Skeletal muscle satellite cell (primary cell): ENCODE measurements around the gene EHBP1L1.

Source experiments
- H3K27me3 ChIP-seq: 2 replicates; pipeline ENCODE4 v1.7.0; 2013; ENCODE audit warnings: low read length; ENCODE audit not compliant: control insufficient read depth, insufficient read depth
- H3K36me3 ChIP-seq: 2 replicates; pipeline ENCODE4 v1.7.0; 2013; ENCODE audit warnings: mild to moderate bottlenecking, control low read depth, low read length; ENCODE audit not compliant: insufficient read depth
- H3K4me1 ChIP-seq: 2 replicates; pipeline ENCODE4 v1.7.0; 2013; ENCODE audit warnings: low read length; ENCODE audit not compliant: control insufficient read depth, insufficient read depth
- H3K4me2 ChIP-seq: 2 replicates; pipeline ENCODE4 v1.7.0; 2013; ENCODE audit warnings: mild to moderate bottlenecking, low read length
- H3K4me3 ChIP-seq: 2 replicates; pipeline ENCODE4 v1.7.0; 2013; ENCODE audit warnings: low read length
- H3K9ac ChIP-seq: 2 replicates; pipeline ENCODE4 v1.7.0; 2013; ENCODE audit warnings: mild to moderate bottlenecking, low read depth, low read length, moderate library complexity
- H3K9me3 ChIP-seq: replicated peaks from 2 replicates; pipeline ENCODE4 v1.7.0; 2013; ENCODE audit warnings: mild to moderate bottlenecking, control low read depth, low read length

The EHBP1L1 gene

DNA sequence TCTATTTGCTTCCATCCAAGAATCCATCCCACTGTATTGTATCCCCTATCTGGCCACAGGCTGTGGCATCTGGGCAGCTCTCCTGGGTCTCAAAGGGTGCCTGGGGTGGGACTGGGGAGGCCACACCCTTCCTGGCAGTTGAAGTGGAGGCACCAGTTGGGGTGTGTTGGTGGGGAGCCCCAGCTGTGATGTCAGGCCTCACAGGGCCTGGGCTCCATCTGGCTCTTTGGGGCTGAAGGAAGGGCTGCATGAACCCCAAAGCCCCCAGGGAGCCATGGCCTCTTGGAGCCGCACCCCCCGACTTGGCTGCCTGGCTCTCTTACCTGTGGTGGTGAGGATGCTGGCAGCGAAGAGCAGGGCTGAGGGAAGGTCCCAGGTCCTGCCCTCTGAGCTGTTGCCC, 19.3 kb downstream of the EHBP1L1 start:
- Histone ChIP-seq H3K4me3 (no peak overlapping the region), H3K9ac (no peak overlapping the region), H3K9me3 (no peaks in the 10 kb centered on the region), H3K27me3 (no peaks in the 10 kb centered on the region), H3K36me3 (peaks cover 27% of the 10 kb centered on the region), H3K4me2 (no peak overlapping the region), H3K4me1 (peaks cover 8% of the 10 kb centered on the region)

- Histone ChIP-seq H3K4me1 (peaks cover 8% of the 10 kb centered on the region), H3K4me3 (no peak within 1 kb of the TSS), H3K27me3 (no peaks in the 10 kb centered on the region), H3K9me3 (no peaks in the 10 kb centered on the region), H3K36me3 (peaks cover 27% of the 10 kb centered on the region), H3K4me2 (no peak within 1 kb of the TSS), H3K9ac (no peak within 1 kb of the TSS)
Observed at GRCh38 chr11:65595543-65596281, 19.9 kb downstream of the EHBP1L1 start, which contains the start of gene KCNK7. Gene KCNK7, minus strand, starts transcription at chr11:65595800. Its CDS starts 28 bp downstream, at chr11:65595772.

GRCh38 chr11:65596520-65596919, 20.7 kb downstream of the EHBP1L1 start:
- Histone ChIP-seq H3K9ac (no peak overlapping the region), H3K27me3 (no peaks in the 10 kb centered on the region), H3K4me2 (no peak overlapping the region), H3K9me3 (no peaks in the 10 kb centered on the region), H3K4me1 (peaks cover 8% of the 10 kb centered on the region), H3K4me3 (no peak overlapping the region), H3K36me3 (peaks cover 29% of the 10 kb centered on the region)

DNA sequence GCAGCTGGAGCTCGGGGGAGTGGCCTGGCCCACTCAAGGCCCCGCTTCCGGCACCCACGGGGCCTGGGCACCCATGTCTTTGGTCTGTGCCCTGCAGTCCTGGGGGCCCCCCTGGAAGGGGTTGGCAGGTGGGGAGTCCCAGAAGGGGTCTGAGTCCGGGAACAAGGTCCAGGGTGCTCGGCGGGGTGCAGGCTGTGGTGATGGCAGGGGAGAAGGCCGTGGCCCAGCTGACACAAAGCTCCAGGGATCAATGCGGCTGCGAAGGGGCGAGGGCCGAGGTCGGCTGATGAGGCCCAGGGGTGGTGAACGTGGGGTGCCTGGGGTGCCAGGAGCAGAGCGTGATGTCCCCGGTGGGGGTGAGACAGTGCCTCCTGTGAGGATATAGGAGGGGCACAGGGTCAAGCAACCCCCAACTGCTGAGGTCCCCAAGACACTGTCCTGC, 22.4 kb downstream of the EHBP1L1 start:
- Histone ChIP-seq H3K4me3 (no peak overlapping the region), H3K27me3 (no peaks in the 10 kb centered on the region), H3K4me2 (no peak overlapping the region), H3K9ac (no peak overlapping the region), H3K4me1 (peaks cover 5% of the 10 kb centered on the region), H3K36me3 (peaks cover 20% of the 10 kb centered on the region), H3K9me3 (no peaks in the 10 kb centered on the region)

GRCh38 chr11:65599216-65599954, 23.5 kb downstream of the EHBP1L1 start:
- no peaks in the 10 kb centered on the region for H3K4me1 ChIP-seq
- H3K27me3 ChIP-seq = no peaks in the 10 kb centered on the region
- H3K9ac ChIP-seq = no peak overlapping the region
- H3K4me3 ChIP-seq = no peak overlapping the region
- H3K4me2 ChIP-seq = no peak overlapping the region
- peaks cover 26% of the 10 kb centered on the region for H3K36me3 ChIP-seq
- no peaks in the 10 kb centered on the region for H3K9me3 ChIP-seq

DNA sequence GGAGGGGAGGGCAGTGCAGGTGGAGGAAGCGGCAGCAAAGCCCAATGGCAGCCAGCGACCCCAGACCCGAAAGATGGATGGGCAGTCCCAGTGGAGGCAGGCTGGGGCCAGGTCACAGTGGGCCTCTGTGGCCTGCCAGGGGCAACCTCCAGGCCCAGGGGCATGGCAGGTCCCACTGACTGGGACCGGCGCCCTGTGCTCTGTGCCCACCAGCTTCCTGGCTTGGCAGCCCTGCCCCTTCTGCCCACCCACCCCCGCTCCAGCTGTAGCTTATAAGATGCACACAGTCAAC, 24.0 kb downstream of the EHBP1L1 start:
- peaks cover 31% of the 10 kb centered on the region for H3K36me3 ChIP-seq
- H3K4me1 ChIP-seq = no peaks in the 10 kb centered on the region
- H3K4me2 ChIP-seq = no peak overlapping the region
- H3K9ac ChIP-seq = no peak overlapping the region
- H3K4me3 ChIP-seq = no peak overlapping the region
- no peaks in the 10 kb centered on the region for H3K27me3 ChIP-seq
- H3K9me3 ChIP-seq = no peaks in the 10 kb centered on the region

- H3K4me3 ChIP-seq = no peak overlapping the region
- no peaks in the 10 kb centered on the region for H3K9me3 ChIP-seq
- no peak overlapping the region for H3K4me2 ChIP-seq
- H3K9ac ChIP-seq = no peak overlapping the region
- no peaks in the 10 kb centered on the region for H3K27me3 ChIP-seq
- H3K4me1 ChIP-seq = peaks cover 16% of the 10 kb centered on the region
- peaks cover 44% of the 10 kb centered on the region for H3K36me3 ChIP-seq
Observed at GRCh38 chr11:65604258-65604657, 28.4 kb downstream of the EHBP1L1 start.

GRCh38 chr11:65606876-65607613, 31.2 kb downstream of the EHBP1L1 start:
- Histone ChIP-seq H3K9me3 (no peaks in the 10 kb centered on the region), H3K27me3 (no peaks in the 10 kb centered on the region), H3K4me3 (peak overlapping the region; percentile 62), H3K4me1 (peaks cover 43% of the 10 kb centered on the region), H3K36me3 (peaks cover 54% of the 10 kb centered on the region), H3K4me2 (peak overlapping the region; percentile 84), H3K9ac (no peak overlapping the region)

DNA sequence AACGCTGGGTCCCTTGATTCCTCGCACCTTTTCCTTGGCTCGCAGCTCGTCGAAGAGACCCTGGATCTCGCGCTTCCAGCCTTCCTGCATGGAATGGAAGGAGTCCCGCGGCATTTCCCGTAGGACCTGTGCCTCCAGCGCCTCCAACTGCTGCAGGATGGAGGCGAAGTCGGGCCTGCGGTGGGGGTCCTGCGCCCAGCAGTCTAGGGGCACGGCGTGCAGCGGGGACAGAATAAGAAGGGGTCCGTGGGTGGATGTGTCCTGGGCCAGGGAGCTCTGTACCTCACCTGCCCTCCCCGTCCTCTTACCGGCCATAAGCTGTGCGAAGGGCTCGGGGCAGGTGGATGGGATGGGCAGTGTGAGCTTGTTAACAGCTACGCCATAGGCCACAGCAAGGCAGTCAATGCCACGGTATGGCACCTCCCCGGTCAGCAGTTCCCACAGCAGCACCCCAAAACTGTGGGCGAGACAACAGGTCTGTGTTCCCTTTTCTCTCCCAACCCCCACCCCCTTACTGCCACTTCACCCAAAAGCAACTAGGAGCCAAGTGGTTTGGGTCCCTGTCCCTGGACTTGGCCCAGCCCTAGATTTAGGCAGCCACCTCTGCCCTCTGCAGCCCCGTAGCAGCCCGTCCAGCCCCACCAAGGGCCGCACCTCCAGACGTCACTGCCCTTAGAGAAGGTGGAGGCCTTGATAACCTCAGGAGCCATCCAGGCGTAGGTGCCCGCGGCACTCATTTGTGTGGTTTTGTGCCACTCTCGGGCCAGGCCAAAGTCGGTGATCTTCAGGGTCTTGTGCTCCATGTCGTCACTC, 32.0 kb downstream of the EHBP1L1 start:
- peak overlapping the region; percentile 62 for H3K4me3 ChIP-seq
- peaks cover 54% of the 10 kb centered on the region for H3K36me3 ChIP-seq
- H3K27me3 ChIP-seq = no peaks in the 10 kb centered on the region
- H3K4me1 ChIP-seq = peaks cover 51% of the 10 kb centered on the region
- no peak overlapping the region for H3K9ac ChIP-seq
- peak overlapping the region; percentile 84 for H3K4me2 ChIP-seq
- no peaks in the 10 kb centered on the region for H3K9me3 ChIP-seq

DNA sequence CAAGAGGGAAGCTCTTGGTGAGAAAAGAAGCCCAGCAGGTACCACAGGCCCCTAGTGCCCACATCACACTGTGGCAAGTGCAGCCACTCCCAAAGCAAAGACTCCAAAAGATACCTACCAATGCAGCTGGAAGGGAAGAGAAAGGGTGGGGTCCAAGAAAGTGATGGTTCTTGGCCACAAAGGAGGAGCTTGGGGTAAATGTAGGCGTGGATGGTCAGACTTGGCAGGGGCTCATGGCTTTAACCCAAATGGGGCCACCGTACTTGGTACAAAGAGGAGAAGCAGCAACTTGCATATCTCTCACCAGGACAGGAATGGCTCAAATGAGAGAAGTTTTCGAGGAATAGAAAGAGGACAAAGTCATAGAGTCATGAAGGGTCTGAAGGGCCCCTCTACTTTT, 33.4 kb downstream of the EHBP1L1 start:
- peaks cover 47% of the 10 kb centered on the region for H3K36me3 ChIP-seq
- no peaks in the 10 kb centered on the region for H3K27me3 ChIP-seq
- no peak overlapping the region for H3K4me2 ChIP-seq
- no peak overlapping the region for H3K9ac ChIP-seq
- H3K4me3 ChIP-seq = no peak overlapping the region
- no peaks in the 10 kb centered on the region for H3K9me3 ChIP-seq
- H3K4me1 ChIP-seq = peaks cover 57% of the 10 kb centered on the region

- Histone ChIP-seq H3K4me1 (peaks cover 57% of the 10 kb centered on the region), H3K9ac (no peak overlapping the region), H3K4me3 (no peak overlapping the region), H3K4me2 (no peak overlapping the region), H3K9me3 (no peaks in the 10 kb centered on the region), H3K36me3 (peaks cover 43% of the 10 kb centered on the region), H3K27me3 (no peaks in the 10 kb centered on the region)
Observed at GRCh38 chr11:65609665-65610064, 33.8 kb downstream of the EHBP1L1 start.
